M059J (cell line): ENCODE results near the gene PCMTD2. TPM values are rescaled to one million over a fixed set of nuclear protein-coding genes. Genes with fewer than 3 reads are reported as not detected.
A peak's percentile ranks its signal among the peaks of the same experiment; 100 is the strongest.

Source experiments
- DNase-seq: peaks from one replicate; pipeline ENCODE4 v3.0.0-alpha.2; 2012; ENCODE audit warnings: low read depth
- total RNA-seq: library from RNA; depleted of rRNA; stranded (reverse); fragments of >200 nt; shearing (Covaris generic); gene quantifications from 2 replicates; pipeline ENCODE4 v1.2.3, GENCODE V29; 2014; rRNA removed

PCMTD2 gene
- 24.2 and 28.6 TPM in 2 replicates for total RNA-seq

GRCh38 chr20:64255361-64256281, at the start of gene PCMTD2:
PCMTD2 (plus strand) TSS chr20:64255748; CDS start chr20:64259966, 4,218 bp downstream.
- DNase-seq: peak; percentile 86

- DNase-seq: no peak
These were observed 48.9 kb upstream of the PCMTD2 start for GRCh38 chr20:64206614-64207013.

GRCh38 chr20:64207641-64208590, 47.6 kb upstream of the PCMTD2 start:
- DNase-seq: no peak

- DNase-seq: no peak
These were observed 46.4 kb upstream of the PCMTD2 start for GRCh38 chr20:64209148-64209547.

- DNase-seq: no peak
These were observed 44.7 kb upstream of the PCMTD2 start for GRCh38 chr20:64210656-64211369.

GRCh38 chr20:64211874-64212658, 43.5 kb upstream of the PCMTD2 start:
- no peak for DNase-seq

GRCh38 chr20:64212755-64213154, 42.8 kb upstream of the PCMTD2 start:
- peak; percentile 63 for DNase-seq

GRCh38 chr20:64214113-64214512, 41.4 kb upstream of the PCMTD2 start:
- DNase-seq: no peak

GRCh38 chr20:64214952-64215351, 40.6 kb upstream of the PCMTD2 start:
- DNase-seq: no peak

- DNase-seq: peak; percentile 29
These were observed 39.5 kb upstream of the PCMTD2 start for GRCh38 chr20:64216036-64216435.

- DNase-seq: no peak
These were observed 38.6 kb upstream of the PCMTD2 start for GRCh38 chr20:64216910-64217309.

GRCh38 chr20:64217539-64218221, 37.9 kb upstream of the PCMTD2 start:
- DNase-seq: no peak

- peak; percentile 36 for DNase-seq
These were observed 36.3 kb upstream of the PCMTD2 start for GRCh38 chr20:64219202-64219601.

- DNase-seq: no peak
These were observed 35.8 kb upstream of the PCMTD2 start for GRCh38 chr20:64219730-64220129.

GRCh38 chr20:64220420-64220819, 35.1 kb upstream of the PCMTD2 start:
- DNase-seq: no peak

GRCh38 chr20:64220891-64221527, 34.5 kb upstream of the PCMTD2 start:
- DNase-seq: no peak

GRCh38 chr20:64222291-64222735, 33.2 kb upstream of the PCMTD2 start:
- DNase-seq: peak; percentile 93

GRCh38 chr20:64222851-64223525, 32.6 kb upstream of the PCMTD2 start:
- DNase-seq: no peak

- no peak for DNase-seq
These were observed 32.0 kb upstream of the PCMTD2 start for GRCh38 chr20:64223526-64224067.
